ENCODE measurements around the gene MGRN1. TPM values are rescaled to one million over a fixed set of nuclear protein-coding genes. Genes with fewer than 3 reads are reported as not detected.

The MGRN1 gene
- total and polyA plus RNA-seq, 2 experiments from 2014 or later = 29.2 to 30.8 TPM

DNA sequence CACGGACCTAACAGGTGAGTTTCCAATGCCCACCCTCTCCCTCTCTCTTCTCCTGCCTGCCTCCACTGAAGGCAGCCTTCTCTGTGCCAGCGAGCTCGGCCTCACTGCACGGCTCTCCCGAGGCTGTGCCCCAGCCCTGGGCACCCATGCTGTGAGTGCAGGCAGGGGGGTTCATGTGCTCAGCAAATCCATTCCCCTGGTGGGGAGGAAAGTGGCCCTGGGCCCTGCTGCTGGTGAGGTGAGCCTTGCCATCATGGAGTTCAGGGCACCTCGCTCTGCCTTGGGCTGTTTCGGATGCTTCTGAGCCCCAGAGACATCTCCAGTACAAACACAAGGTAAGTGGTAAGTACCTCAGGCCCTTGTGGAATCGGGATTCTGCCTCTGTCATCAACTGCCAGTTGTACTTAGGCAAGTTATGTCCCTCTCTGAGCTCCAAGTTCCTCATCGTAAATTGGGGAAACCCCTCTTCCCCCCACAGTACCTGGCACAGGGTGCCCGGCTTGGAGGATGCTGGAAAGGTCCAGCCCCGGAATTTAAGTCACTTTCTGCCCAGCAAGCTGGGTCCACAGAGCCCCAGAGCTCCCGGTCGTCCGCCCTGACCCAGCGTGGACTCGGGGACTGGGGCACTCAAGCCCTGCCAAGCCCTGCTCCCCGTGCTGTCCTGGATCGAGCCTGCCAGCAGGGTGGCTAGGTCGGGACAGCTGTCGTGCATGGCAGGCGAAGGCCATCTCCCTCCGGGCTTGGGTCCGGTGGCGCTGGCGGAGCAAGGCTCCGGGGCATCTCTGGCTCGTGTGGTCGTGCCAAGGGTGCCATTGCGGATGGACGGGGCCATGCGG, 68.1 kb downstream of the MGRN1 start:
- H3K4me3 ChIP-seq = peak overlapping the region; percentile 25
- H3K9me2 ChIP-seq (replicated peaks; ENCODE audit: insufficient read depth) = no peaks in the 10 kb centered on the region
- DNase-seq (ENCODE audit: low spot score) = peak; percentile 25
- TF ChIP-seq, protein P1, sequence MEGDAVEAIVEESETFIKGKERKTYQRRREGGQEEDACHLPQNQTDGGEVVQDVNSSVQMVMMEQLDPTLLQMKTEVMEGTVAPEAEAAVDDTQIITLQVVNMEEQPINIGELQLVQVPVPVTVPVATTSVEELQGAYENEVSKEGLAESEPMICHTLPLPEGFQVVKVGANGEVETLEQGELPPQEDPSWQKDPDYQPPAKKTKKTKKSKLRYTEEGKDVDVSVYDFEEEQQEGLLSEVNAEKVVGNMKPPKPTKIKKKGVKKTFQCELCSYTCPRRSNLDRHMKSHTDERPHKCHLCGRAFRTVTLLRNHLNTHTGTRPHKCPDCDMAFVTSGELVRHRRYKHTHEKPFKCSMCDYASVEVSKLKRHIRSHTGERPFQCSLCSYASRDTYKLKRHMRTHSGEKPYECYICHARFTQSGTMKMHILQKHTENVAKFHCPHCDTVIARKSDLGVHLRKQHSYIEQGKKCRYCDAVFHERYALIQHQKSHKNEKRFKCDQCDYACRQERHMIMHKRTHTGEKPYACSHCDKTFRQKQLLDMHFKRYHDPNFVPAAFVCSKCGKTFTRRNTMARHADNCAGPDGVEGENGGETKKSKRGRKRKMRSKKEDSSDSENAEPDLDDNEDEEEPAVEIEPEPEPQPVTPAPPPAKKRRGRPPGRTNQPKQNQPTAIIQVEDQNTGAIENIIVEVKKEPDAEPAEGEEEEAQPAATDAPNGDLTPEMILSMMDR (IDR thresholded peaks at IDR 0.05; ENCODE audit: poor library complexity) = no peak
- no peak for TF ChIP-seq EZH2 (IDR thresholded peaks at IDR 0.05; ENCODE audit: borderline replicate concordance)
- TF ChIP-seq EZH2phosphoT487 (IDR thresholded peaks at IDR 0.05; ENCODE audit: low read depth, severe bottlenecking, unreplicated experiment) = no peak
- no peaks in the 10 kb centered on the region for H3K9me3 ChIP-seq (ENCODE audit: low read depth)
- H3K36me3 ChIP-seq (replicated peaks; ENCODE audit: insufficient read depth, low read depth) = no peaks in the 10 kb centered on the region
- H2AFZ ChIP-seq = no peak overlapping the region
- H4K20me1 ChIP-seq (ENCODE audit: insufficient read depth, poor library complexity, severe bottlenecking) = no peaks in the 10 kb centered on the region
- H3K27me3 ChIP-seq = no peaks in the 10 kb centered on the region
- peak overlapping the region; percentile 94 for H3K4me2 ChIP-seq
- WGBS (ENCODE audit: low lambda C conversion rate, missing lambda C conversion rate) = 36% methylated on average over 31 of the region's 31 CpGs
- H3K79me2 ChIP-seq = peaks cover 17% of the 10 kb centered on the region
- H3K27ac ChIP-seq = peak overlapping the region; percentile 59
- peaks cover 19% of the 10 kb centered on the region for H3K4me1 ChIP-seq (ENCODE audit: insufficient read depth)

DNA sequence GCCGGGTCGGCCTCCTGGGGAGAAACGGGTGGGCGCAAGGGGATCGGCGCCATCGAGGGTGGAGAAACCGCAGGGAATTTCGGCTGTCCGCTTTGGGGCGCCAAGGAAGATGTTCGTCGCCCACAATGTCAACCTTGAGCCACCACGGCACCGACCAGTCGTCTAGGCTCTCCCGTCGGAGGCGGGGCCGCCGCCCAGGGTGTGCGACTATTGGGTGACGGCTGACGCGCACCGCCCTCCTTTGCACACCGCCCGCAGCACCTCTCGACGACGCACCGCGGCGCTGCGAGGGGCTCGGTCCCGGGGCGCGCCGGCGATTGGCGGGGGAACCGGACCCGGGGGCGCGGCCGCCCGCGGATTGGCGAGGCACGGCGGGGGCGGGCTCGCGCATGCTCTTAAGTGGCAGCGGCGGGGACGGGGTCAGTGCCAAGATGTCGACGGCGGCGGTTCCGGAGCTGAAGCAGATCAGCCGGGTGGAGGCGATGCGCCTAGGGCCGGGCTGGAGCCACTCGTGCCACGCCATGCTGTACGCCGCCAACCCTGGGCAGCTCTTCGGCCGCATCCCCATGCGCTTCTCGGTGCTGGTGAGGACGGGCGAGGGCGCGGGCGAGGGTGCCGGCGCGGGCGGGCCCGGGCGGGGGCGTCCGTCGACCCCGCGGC, 68.8 kb downstream of the MGRN1 start, which contains the start of gene NUDT16L1:
TSS of gene NUDT16L1 (plus strand) at position 267 of the 660 bp plus-strand sequence. CDS start at position 432, 165 bp downstream.
- Histone ChIP-seq H3K9me2 (replicated peaks; ENCODE audit: insufficient read depth) (no peaks in the 10 kb centered on the region), H3K4me3 (peak within 1 kb of the TSS; percentile 90), H3K9me3 (ENCODE audit: low read depth) (no peaks in the 10 kb centered on the region), H2AFZ (peak within 1 kb of the TSS; percentile 30), H3K4me2 (peak within 1 kb of the TSS; percentile 94), H3K27ac (peak within 1 kb of the TSS; percentile 91), H4K20me1 (ENCODE audit: insufficient read depth, poor library complexity, severe bottlenecking) (no peaks in the 10 kb centered on the region), H3K27me3 (no peaks in the 10 kb centered on the region), H3K36me3 (replicated peaks; ENCODE audit: insufficient read depth, low read depth) (no peaks in the 10 kb centered on the region), H3K4me1 (ENCODE audit: insufficient read depth) (peaks cover 19% of the 10 kb centered on the region), H3K79me2 (peaks cover 17% of the 10 kb centered on the region)
- WGBS (ENCODE audit: low lambda C conversion rate, missing lambda C conversion rate) = 1% methylated on average over 49 of the region's 91 CpGs
- TF ChIP-seq EZH2phosphoT487 (IDR thresholded peaks at IDR 0.05; ENCODE audit: low read depth, severe bottlenecking, unreplicated experiment) (no peak), EZH2 (IDR thresholded peaks at IDR 0.05; ENCODE audit: borderline replicate concordance) (no peak)
- TF ChIP-seq, protein P1 (IDR thresholded peaks at IDR 0.05; ENCODE audit: poor library complexity) = peak; percentile 21
- DNase-seq (ENCODE audit: low spot score) = peak; percentile 98

DNA sequence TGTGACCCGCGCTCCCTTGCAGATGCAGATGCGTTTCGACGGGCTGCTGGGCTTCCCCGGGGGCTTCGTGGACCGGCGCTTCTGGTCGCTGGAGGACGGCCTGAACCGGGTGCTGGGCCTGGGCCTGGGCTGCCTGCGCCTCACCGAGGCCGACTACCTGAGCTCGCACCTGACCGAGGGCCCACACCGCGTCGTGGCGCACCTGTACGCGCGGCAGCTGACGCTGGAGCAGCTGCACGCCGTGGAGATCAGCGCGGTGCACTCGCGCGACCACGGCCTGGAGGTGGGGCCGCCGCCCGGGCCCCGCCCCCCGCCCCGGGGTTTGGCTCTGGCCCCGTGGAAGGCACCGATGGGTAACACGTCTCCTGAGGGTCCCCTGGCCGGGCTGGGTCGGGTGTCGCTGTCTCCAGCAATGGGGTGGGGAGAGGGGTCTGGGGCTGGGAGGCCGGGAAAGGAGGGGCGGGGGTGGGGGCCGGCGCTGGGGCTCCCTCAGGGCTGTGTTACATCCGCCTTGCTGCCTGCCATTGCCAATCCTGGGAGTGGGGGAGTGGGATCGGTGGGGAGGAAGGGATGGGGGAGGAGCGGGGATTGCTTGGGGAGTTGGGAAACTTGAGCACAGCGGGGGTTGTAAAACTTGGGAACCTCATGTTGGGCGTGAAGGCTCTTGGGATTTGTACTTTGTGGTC, 69.5 kb downstream of the MGRN1 start:
- peak overlapping the region; percentile 30 for H2AFZ ChIP-seq
- no peaks in the 10 kb centered on the region for H3K27me3 ChIP-seq
- no peaks in the 10 kb centered on the region for H3K36me3 ChIP-seq (replicated peaks; ENCODE audit: insufficient read depth, low read depth)
- peaks cover 19% of the 10 kb centered on the region for H3K4me1 ChIP-seq (ENCODE audit: insufficient read depth)
- no peaks in the 10 kb centered on the region for H4K20me1 ChIP-seq (ENCODE audit: insufficient read depth, poor library complexity, severe bottlenecking)
- TF ChIP-seq EZH2phosphoT487 (IDR thresholded peaks at IDR 0.05; ENCODE audit: low read depth, severe bottlenecking, unreplicated experiment) (no peak), EZH2 (IDR thresholded peaks at IDR 0.05; ENCODE audit: borderline replicate concordance) (no peak)
- TF ChIP-seq, protein P1 (IDR thresholded peaks at IDR 0.05; ENCODE audit: poor library complexity) = no peak
- peak overlapping the region; percentile 91 for H3K4me2 ChIP-seq
- H3K9me3 ChIP-seq (ENCODE audit: low read depth) = no peaks in the 10 kb centered on the region
- H3K9me2 ChIP-seq (replicated peaks; ENCODE audit: insufficient read depth) = no peaks in the 10 kb centered on the region
- DNase-seq (ENCODE audit: low spot score) = peak; percentile 76
- H3K4me3 ChIP-seq = peak overlapping the region; percentile 90
- H3K79me2 ChIP-seq = peaks cover 17% of the 10 kb centered on the region
- peak overlapping the region; percentile 91 for H3K27ac ChIP-seq
- WGBS (ENCODE audit: low lambda C conversion rate, missing lambda C conversion rate) = 0% methylated on average over 31 of the region's 54 CpGs

All from hepatocyte (in vitro differentiated cells).